Fibroblast of peridontal ligament (primary cell): ENCODE data around the gene ARID1B.
A peak's percentile ranks its signal among the peaks of the same experiment; 100 is the strongest.

Experiments used
- DNase-seq: peaks from one replicate; pipeline ENCODE4 v3.0.0-alpha.2; 2010; ENCODE audit errors: extremely low read depth

ARID1B gene

GRCh38 chr6:157050537-157051265, 273.5 kb downstream of the ARID1B start:
- DNase-seq, result no peak

GRCh38 chr6:157054531-157054979, 277.4 kb downstream of the ARID1B start:
- DNase-seq, result no peak

- no peak for DNase-seq
Observed at GRCh38 chr6:157055863-157056262, 278.7 kb downstream of the ARID1B start.

GRCh38 chr6:157056275-157056674, 279.1 kb downstream of the ARID1B start:
- DNase-seq, result no peak

- no peak for DNase-seq
Observed at GRCh38 chr6:157058574-157058973, 281.4 kb downstream of the ARID1B start.

GRCh38 chr6:157059781-157060180, 282.6 kb downstream of the ARID1B start:
- DNase-seq, result no peak

GRCh38 chr6:157060440-157060952, 283.3 kb downstream of the ARID1B start:
- DNase-seq, result no peak

GRCh38 chr6:157061770-157062594, 284.8 kb downstream of the ARID1B start:
- no peak for DNase-seq

- no peak for DNase-seq
Observed at GRCh38 chr6:157063176-157063905, 286.2 kb downstream of the ARID1B start.

GRCh38 chr6:157063923-157064322, 286.7 kb downstream of the ARID1B start:
- no peak for DNase-seq

GRCh38 chr6:157064502-157064901, 287.3 kb downstream of the ARID1B start:
- no peak for DNase-seq

GRCh38 chr6:157065366-157065765, 288.2 kb downstream of the ARID1B start:
- DNase-seq, result no peak

- no peak for DNase-seq
Observed at GRCh38 chr6:157066781-157067491, 289.8 kb downstream of the ARID1B start.

GRCh38 chr6:157067507-157067906, 290.3 kb downstream of the ARID1B start:
- no peak for DNase-seq

GRCh38 chr6:157068691-157069324, 291.6 kb downstream of the ARID1B start:
- peak; percentile 23 for DNase-seq

- DNase-seq, result no peak
Observed at GRCh38 chr6:157069585-157069984, 292.4 kb downstream of the ARID1B start.

- DNase-seq, result peak; percentile 31
Observed at GRCh38 chr6:157070403-157071107, 293.4 kb downstream of the ARID1B start.

- DNase-seq, result no peak
Observed at GRCh38 chr6:157072128-157072527, 294.9 kb downstream of the ARID1B start.

GRCh38 chr6:157073596-157073995, 296.4 kb downstream of the ARID1B start:
- no peak for DNase-seq

- no peak for DNase-seq
Observed at GRCh38 chr6:157074969-157075368, 297.8 kb downstream of the ARID1B start.
